Measurements from ENCODE around the gene TBC1D2.

GRCh38 chr9:98191181-98191608 is 64.3 kb downstream of the TBC1D2 start:
- TF ChIP-seq CTCF (conservative IDR thresholded peaks at IDR 0.05; ENCODE audit: low read length) (no peak), EZH2phosphoT487 (IDR thresholded peaks at IDR 0.05; ENCODE audit: borderline replicate concordance, low read depth, low read length) (no peak)
